NCI-H2029 (cell line): ENCODE results near the gene LRRC56.

ENCODE experiments used
- DNase-seq: peaks from one replicate; lab custom pipeline; 2025; lab: John Stamatoyannopoulos, UW

LRRC56 gene, protein sequence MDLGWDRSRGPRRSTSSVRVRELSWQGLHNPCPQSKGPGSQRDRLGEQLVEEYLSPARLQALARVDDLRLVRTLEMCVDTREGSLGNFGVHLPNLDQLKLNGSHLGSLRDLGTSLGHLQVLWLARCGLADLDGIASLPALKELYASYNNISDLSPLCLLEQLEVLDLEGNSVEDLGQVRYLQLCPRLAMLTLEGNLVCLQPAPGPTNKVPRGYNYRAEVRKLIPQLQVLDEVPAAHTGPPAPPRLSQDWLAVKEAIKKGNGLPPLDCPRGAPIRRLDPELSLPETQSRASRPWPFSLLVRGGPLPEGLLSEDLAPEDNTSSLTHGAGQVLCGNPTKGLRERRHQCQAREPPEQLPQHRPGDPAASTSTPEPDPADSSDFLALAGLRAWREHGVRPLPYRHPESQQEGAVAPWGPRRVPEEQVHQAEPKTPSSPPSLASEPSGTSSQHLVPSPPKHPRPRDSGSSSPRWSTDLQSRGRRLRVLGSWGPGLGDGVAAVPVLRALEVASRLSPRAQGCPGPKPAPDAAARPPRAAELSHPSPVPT

DNA sequence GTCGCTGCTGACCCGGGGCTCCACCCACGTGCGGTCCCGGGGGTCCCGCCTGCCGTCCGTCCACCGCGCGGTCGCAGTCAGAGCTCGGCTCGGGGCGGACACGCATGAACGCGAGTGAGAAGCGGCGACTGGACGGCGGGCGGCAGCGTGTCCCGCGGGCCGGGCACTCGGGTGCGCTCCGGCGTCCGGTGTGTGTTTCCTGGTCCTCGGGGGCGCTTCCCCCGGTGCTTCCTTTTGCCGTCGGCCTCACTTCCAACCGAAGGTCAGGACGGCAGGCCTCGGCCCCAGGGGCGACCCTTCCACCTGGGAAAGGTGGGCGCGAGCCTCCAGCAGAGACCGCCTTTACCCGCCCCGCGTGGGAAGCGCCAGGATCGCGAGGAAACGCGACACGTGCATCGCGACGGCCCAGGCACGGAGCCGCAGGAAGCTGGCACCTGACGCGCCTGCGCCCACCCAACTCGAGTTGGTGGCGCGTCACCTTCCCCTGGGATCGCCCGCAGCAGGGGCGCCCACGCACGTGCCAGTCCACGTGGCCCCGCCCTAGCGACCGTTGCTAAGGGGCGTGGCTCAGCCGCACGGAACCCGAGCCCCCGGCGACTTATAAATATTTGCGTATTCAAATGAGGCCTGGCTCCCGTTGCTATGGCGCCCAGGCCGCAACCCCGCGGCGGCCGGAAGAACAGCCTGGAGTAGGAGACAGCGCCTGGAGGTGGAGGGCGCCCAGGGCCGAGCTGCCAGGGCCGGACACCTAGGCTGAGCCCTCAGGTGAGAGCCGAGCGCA is at the start of gene LRRC56:
TSS of gene LRRC56 (plus strand) at position 687 of the 781 bp plus-strand sequence. CDS start 3,158 bp downstream, outside the sequence.
- peak; percentile 94 for DNase-seq

GRCh38 chr11:487571-488021 is 49.7 kb upstream of the LRRC56 start:
- DNase-seq: no peak

DNA sequence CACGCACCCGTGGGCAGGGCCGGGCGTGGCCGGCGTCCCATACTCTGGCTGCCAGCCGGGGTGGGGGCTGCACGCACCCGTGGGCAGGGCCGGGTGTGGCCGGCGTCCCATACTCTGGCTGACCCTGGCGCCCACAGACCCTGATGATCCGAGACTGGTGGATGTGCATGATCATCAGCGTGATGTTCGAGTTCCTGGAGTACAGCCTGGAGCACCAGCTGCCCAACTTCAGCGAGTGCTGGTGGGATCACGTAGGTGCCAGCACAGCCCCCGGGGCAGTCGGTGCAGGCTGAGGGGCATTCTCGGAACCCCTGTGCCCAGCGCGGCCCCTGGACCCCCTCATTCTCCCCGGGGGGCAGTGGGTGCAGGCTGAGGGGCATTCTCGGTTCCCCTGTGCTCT is 49.3 kb upstream of the LRRC56 start:
- DNase-seq: no peak

DNA sequence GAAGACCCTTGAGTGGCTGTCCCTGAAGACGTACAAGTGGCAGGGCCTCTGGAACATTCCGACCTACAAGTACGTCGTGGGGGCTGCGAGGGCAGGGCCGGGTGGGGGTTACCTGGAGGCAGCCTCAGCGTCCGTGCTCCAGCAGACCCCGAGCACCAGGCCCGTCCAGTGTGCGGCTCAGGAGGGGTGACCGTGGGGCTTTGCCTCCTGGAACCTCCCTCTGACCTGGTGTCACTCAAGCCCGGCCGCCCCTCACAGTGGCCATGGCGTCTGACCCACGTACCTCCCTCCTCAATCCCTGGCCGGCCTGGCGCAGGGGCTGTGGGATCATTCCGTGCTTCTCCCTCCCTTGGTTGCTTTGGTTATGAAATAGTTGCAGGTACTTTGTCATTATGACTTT is 48.7 kb upstream of the LRRC56 start:
- DNase-seq: no peak

DNA sequence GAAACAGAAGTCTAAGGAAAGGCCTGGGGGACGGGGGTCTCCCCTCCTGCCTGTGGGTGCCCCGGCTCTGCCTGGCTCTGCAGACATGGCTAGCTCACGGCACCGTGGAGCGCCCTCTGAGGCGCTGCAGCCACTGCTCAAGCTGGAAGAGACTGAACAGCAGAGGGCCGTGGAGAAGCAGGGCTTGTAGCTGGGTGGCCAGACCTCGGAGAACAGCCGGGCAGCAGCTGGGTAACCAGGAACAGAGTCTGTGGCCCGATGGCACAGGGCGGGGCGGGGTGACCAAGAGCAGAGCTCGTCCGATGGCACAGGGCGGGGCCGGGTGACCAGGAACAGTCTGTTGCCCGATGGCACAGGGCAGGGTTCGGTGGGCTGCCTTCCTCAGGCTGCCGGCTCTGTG is 48.3 kb upstream of the LRRC56 start:
- DNase-seq: no peak

GRCh38 chr11:489610-490185 is 47.6 kb upstream of the LRRC56 start:
- DNase-seq: no peak

GRCh38 chr11:490186-490929 is 47.0 kb upstream of the LRRC56 start:
- DNase-seq: no peak

DNA sequence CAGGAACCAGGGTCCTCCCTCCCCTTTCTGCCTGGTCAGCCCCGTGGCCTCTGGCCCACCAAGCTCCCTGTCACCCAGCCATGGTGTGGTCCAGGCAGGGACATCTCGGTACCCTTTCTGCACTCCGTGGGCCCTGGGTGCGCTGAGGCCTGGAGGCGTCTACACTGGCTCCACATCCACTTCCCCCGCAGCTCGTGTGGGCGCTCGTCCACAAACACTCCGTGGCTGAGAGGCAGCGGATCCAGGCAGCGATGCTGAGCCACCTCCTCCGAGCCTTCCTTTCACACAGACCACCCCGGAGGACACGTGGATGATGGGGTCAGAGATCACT is 46.4 kb upstream of the LRRC56 start:
- no peak for DNase-seq

DNA sequence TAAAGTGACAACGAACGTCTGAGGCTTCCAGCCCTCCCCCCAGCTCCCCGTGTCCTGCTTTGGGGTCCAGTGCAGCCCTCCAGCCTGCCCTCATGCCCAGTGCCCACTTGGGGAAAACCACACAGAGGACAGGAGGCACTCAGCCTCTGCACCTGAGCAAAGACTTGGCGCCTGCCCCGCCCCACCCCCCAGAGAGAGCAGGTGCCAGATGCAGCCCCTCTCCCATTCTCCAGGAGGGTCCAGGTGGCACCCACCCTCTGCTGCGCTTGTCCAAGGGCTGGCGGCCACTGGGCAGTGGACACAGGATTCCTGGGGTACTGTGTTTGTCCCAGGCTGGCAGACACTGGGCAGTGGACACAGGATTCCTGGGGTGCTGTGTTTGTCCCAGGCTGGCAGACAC is 46.0 kb upstream of the LRRC56 start:
- DNase-seq: no peak

- DNase-seq: no peak
Observed at GRCh38 chr11:492427-493226, 44.7 kb upstream of the LRRC56 start.

DNA sequence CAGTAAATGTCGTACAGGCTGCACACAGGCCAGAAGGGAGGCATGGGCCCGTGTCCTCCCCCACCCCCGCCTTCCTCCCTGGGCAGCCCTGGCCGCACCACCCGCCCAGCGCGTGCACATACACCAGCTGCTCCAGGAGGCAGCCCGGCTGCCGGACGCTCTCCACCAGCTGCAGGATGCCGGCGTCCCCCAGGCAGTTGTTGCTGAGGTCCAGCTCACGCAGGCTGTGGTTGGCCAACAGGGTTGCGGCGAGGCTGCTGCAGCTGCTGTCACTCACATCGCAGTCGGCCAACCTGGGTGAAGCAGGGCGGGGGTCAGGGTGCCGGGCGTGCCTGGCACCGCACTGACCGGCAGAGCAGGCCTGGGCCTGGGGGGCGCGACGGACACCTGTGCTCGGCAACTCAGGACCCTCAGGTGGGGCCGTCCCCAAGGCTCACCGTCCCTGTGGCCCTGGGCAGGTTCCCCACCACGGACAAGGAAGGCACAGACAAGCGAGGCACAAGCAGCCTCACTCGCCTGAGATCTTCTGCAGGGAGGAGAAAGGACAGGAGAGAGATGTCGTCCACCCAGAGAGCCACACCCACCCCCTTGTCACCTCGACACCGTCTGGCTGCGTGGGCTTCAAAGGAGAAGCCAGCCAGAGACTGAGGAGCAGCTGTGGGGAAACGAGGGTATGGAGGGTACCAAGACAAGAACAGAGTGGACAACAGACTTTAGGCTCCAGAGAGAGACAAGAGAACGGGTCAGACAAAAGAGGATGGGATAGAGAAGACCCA is 42.4 kb upstream of the LRRC56 start:
- no peak for DNase-seq

DNA sequence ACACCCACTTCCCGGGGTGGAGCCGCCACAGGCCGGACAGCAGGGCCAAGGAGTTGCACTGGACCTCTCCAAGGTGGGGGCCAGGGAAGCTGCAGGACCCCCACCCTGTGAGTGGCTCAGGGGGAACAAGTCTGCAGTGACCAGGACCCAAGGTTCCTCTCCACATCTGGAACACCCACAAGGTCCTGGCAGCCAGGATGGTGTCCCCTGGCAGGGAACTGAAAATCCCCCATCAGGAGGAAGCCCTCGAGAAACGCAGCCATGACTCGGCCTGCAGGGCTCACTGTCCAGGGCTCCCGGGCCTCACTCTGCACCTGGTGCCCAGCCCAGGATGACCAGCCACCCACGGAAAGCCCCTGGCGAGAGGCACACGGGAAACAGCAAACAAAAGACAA is 41.8 kb upstream of the LRRC56 start:
- DNase-seq: no peak

- DNase-seq: no peak
Observed at GRCh38 chr11:496834-497564, 40.3 kb upstream of the LRRC56 start.

- DNase-seq: no peak
Observed at GRCh38 chr11:497565-498296, 39.6 kb upstream of the LRRC56 start.

GRCh38 chr11:498297-499181 is 38.8 kb upstream of the LRRC56 start:
- DNase-seq: no peak

DNA sequence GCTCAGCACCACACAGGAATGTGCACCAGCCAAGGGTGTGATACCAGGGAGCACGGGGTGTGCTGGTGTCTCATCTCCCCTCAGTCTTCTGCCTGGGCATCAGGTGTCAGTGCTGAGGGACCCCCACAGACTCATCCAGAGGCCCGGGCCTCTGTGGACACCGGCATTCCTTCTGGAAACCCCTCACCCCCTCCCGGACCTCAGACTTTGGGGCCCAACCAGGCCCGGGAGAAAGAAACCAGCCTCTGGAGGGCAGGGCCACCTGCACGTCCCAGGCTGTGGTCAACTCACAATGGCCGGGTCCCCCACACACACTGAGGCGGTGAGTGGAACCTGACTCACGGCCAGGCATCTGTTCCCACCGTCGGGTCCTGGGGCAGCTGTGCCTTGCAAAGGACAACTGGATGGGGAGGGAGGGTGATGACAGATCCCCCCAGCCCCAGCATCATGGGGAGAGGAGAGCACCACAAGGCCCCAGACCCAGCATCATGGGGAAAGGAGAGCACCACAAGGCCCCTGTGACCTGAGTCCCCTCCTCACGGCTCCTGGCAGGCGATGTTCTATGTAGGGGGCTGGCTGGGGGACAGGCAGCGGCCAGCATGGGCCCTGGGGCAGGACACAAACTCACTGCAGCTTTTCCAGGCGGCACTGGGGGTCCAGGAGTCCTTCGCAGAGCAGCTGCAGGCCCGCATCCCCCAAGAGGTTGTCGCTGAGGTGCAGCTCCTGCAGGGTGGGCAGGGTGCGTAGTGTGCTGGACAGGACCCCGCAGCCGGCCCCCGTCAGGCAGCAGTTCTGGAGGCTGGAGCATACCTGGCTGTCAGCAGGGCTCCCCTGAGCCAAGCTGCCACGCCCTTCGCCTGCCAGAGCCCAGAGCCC is 37.9 kb upstream of the LRRC56 start:
- DNase-seq: no peak
